Fibroblast of gingiva (primary cell): ENCODE results near the gene CTNNA3.

Experiments
- DNase-seq: peaks from one replicate; pipeline ENCODE4 v3.0.0-alpha.2; 2011; ENCODE audit warnings: low read depth

Gene CTNNA3

DNA sequence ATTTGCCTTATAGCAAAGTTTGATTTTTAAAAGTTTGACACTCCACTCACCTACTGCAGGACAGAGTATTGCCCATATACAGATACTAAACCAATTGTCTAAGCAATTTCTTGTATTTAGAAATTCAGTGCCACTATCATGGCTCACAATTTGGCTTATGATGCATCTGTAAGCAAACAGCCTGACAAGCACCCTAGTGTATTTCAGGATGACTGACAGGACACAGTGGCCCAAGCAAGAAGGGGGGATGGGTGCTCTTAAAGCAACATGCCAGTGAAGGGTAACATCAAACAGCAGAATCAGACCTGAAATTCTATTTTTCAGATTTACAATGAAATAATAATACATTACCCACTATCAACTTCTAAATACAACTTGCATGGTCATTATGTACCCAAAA lies 30.5 kb downstream of the CTNNA3 start:
- no peak for DNase-seq

DNA sequence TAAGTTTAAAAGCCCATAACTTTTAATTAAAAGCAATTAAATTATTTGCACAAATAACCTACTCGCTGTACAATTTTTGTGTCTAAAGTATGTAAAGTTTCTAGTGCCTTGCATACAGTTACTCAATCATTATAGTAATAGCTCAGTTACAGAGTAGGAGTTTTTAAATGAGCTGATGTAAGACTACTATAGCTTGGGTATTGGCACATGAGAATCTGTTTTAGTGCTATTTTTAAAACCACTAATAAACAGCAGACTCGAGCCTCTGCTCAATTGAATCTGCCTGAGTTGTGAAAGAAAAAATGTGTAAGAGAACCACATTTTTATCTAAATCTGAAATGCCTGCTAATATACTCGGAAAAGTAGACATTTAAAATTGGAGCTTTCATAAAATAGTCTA lies 31.1 kb downstream of the CTNNA3 start:
- no peak for DNase-seq

DNA sequence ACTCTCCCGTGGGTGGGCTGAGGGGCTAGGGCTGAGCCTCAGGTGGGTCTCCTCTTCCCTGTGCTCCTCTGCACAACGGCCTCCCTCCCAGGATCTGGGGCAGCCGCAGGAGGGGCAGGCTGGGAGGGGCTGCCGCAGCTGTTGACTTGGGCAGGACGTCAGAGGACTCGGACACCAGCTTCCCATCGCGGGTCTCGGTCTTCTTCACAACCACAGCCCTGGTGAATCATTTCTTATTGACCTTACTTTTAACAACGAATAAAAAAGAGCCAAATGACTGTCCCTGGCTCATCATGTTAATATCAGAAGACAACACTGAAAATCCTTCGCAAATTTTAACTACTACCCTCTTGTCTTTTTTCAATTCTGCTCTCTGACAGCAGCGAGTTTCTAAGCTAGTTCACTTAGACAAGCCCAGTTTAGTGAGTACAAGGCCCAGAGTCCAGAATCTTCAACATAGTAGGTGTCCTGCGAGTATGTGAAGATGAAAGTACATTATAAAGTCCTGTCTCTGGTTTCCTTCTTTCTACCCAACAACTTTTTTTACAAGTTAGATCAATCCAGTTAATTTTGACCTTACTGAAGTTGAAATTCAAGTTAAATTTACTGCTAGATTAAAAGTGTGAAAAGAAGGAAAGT lies 32.4 kb downstream of the CTNNA3 start:
- no peak for DNase-seq

DNA sequence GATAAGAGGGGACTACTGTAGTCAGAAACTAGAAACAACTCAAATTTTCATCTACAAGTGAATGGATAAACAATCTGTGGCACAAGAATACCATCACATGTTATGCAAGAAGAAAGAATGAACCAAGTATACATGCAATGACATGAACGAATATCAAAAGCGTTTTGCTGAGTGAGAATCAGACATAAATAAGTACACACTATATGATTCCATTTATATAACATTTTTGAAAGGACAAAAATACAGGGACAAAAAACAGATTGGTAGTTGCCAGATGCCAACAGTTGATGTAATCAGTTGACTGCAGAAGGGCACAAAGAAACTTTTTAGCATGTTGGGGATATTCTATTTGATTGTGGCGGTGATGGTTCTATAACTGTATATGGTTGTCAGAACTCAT lies 33.6 kb downstream of the CTNNA3 start:
- DNase-seq: no peak

DNA sequence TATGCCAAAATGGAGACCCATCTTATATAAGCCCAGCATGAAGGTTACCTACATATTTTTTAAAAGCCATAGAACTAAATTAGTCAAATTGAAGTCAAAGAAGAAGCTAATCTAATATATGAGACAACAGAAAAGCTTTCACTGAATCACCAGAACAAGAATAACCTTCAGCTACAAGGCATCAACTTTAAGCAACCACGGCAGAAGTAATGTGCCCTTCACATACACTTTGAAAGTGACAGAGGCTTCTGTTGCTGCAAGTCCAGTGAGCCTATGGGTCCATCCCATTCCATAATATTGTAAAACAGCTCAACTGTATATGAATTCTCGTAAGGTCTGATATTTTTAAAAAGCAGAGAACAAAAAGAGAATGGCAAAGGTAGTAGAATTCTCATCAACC lies 36.5 kb downstream of the CTNNA3 start:
- DNase-seq: no peak

DNA sequence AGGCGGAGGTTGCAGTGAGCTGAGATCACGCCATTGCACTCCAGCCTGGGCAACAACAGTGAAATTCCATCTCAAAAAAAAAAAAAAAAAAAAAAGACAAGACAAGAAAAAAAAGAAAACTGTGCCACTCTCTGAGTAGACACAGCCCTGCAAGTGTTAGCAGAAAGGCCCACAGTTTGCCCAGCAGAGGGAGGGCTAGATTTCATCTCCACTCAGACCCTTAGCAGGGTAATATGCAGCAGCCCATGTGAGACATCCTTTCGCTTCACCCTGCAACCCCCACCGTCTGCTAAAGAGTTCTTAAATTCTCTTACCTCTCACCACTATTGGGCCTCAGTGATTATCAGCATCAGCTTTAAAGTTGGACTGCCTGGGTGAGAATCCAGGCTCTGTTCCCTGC lies 38.2 kb downstream of the CTNNA3 start:
- DNase-seq: no peak

DNA sequence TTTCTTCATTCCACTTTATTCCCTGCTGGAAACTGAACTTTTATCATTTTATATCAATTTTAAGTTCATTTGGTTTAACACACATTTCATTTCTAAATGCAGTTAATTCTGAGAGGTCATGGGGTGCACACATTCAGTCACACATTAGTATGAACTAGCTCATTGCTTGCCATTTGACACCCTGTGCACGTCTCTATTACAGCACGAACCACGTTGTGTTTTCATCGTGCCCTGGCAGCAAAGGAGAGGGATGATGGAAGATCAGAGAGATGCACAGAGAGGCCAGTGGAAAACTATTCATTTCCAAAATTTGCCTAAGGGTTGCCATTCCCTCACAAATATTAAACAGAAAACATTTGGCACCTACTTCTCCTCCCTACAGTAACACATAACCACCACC lies 45.4 kb downstream of the CTNNA3 start:
- DNase-seq: no peak

DNA sequence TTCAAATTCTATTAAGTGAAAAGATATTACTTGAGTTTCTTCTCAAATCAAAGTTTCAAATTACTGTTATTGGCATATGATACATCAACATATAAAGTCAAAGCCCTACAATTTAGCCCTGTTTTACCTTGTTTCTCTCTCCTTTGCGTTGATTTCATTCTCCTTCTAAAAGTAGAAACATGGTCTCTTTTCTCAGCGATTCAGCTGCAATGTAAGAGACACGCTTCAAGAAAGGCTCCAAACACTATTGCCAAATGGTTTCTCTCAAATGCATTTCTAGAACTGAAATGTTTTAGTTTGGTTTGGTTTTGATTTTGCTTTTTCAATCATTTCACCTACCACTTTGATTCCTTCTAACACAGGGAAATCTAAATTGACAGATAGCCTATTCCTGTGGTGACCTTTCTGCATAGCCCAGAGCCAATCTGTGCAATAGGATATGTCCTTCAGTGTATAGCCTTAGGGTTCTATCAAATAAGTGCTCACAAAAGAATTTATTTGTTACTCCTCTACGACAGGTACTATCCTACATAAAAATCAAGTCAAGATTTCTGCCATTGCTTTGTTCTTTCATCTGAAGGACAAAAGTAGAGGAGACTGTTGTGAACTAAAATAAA lies 47.3 kb downstream of the CTNNA3 start:
- DNase-seq: no peak

DNA sequence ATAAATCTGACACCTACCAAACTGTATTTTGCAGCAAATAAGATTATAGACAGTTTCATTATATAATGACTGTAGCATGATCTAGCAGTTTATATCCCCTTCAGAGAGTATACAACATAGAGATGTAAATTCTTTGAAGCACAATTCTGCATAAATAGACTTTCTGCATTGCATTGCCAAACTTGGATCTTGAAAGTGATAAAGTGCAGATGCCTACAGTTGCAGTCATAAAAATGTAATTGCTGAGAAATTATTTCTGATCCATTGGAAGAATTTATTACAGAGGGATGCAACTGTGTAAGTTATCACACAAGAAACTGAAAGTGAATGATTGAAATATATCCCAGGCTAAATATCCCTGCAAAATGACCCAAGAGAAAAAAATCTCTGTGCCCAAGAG lies 65.1 kb downstream of the CTNNA3 start:
- no peak for DNase-seq

DNA sequence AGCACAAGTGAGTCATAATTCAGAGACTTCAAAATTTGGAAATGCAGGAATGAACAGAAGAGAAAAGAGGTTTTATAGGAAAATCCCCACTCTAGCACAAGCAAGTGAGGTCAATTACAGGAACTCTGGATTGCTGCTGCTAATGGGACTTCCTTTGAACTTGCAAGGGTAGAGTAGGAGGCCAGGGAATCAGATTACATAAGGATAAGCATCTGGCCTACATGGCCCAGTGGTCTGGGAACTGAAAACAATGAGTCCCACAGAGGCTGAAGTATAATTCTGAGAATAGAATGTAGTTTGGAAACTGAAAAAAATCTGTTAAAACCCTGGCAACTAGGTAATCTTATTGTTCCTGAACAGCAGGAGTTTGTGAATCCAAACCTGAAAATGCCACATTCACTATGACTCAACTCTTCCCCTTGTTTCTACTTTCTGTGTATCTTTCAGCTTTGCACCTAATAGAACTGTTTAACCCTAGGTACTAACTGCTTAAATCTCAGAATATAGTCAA lies 66.5 kb downstream of the CTNNA3 start:
- DNase-seq: no peak

DNA sequence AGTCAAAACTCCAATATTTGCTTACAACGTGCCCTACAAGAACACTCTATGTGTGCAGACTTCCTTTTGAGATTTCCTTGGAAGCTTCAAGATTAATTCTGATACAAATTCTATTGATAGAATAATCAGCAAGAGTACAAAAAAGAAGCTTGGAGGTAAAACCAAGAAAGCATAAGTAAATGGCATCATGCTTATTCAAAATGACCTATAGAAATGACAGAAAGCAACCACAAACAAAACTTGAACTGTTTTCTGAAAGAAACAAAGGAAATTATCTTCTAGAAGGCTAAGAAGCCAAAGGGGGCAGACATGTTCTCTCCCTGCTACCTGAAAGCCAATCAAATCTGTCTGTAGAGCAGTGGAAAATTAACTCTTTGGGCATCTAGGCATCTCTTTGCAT lies 73.0 kb downstream of the CTNNA3 start:
- DNase-seq: no peak

DNA sequence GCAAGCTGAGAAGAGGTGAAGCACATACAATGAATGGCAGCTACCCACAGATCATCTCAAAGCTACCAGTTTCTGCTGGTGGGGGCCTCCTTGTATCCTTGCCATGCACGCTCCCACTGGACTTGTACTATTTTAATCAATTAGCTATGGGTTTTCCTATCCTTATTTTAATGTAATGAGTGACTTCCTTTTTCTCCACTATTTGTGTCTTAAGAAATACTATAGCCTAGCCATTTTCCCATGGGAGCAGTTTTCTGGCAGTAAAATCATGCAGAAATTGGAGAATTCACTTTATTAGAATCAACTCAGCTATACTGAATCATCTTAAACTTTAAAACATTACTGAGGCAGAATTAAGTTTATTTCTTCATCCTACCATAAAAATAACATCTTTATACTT lies 73.5 kb downstream of the CTNNA3 start:
- DNase-seq: no peak

DNA sequence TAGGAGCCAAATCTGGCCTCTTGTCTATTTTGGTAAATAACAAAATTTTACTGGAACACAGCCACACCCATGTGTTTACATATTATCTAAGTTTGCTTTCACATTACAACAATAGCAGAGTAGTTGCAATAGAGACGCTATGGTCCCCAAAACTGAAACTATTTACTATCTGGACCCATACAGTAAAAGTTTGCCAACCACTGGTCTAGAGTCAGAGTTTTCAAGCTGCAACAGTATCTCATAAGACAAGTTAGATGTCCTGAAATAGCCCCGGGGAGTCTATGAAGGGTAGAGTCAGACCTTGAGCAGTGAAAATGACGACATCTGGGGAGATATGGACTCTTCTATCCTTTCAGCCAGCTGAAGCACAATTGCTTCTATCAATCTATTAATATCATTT lies 74.2 kb downstream of the CTNNA3 start:
- DNase-seq: no peak

DNA sequence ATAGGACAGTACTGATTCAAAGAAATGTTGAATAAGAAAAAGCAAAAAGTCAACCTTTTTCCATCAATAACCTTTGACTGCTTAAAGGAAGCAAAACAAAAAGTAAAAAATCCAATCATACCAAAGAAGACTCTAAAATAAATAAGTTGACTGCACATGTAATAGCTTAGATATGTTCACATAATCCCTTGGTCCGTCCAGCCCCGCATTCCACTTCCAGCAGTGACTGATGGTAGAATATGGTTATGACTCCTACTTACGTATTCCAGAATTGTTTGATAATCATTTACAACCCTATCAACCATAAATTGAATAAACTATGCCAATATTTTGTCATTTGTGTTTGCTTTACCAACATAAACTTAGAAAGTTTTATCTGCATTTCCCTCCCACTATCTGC lies 77.9 kb downstream of the CTNNA3 start:
- DNase-seq: no peak

DNA sequence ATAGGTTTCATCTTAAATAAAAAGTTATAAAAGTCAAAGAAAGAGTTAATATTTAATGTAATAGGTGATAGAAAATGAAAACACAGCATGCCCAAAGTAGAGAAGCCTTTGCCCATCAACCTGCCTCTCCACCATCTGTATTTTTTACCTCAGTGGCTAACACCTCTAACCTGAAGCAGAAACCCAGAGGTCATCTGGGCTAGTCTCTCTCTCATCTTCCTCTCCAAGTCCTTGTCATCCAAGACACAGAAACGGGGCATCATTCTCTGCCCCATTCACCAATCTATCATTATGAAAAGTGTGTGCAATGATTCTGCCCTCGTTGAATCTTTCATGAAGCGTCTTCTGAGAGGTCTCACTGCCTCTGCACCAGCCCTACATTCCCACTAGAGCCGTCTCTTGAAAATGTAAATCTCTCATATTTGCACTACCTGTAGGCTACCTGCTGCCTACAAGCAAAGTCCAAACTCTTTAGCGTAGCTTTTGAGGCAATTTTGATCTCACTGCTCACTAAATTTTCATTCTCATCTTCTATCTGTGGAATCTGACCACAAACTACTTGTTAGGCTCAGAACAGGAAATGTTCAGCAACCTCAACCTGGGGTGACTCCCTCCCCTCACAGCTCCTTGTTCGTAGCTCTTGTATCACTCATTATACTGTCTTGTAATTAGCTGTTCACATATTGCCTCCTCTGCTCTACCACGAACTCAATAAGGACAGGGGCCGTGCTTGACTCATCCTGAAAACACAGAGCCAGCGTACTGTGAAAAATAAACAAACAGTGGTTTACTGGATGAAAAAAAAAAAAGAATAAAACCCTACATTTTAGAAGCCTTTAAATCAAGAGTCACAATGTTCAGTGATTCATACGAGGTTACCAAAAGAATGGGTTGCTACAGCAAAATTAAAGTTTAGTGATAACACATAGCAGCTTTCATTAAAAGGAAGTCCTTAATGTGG lies 83.1 kb downstream of the CTNNA3 start:
- DNase-seq: no peak

DNA sequence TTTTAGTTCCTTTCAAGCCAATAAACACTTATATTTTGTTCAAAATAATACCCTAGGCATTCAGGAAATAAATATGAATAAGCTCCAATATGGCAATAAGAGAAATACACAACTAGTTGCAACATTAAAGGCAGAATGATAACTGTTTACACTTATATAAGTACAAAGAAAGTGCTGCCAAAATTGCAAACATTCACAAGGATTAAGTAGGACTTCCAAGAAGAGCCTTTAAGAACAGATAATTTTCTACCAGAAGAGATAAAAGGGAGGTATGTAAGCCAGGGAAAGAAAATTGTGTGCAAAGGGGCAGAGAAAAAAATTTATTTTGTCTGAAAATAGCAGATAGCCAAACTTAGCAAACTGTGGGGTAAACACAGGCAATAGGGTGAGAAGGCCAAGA lies 83.8 kb downstream of the CTNNA3 start:
- no peak for DNase-seq

DNA sequence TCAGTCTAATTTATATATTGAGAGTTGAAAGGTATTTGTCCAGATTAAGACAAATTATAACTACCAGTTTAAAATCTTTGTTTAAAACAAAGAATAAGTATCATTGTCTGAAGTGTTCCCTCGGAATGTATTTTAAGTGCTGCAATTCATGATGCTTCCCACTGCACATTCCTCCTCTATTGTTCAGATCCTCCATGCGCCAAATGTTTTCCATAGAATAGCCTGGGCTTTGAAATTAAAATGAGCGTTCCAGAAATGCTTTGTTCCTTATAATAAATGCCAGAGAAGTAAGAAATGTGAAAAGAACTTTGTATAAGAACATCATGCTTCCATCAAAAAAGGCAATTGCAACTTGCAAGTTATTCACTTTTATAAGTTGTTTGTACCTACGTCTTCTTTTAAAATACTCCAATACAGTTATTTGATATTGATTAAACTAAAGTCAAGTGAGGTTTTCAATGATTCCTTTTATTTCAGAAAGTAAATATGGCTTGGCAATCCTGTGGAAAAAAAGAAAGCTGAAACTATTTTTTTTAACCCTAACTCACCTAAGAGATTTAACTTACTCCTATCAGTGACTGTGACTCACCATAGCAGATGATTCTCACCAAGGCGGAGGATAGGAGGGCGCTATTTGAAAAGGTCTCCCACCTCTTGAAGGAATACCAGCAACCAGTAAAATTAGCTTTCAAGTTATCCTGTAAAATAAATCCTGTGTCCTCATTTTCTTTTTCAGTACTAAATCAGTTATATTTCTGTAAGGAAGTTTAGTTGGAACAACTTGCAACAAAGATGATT lies 85.8 kb downstream of the CTNNA3 start:
- no peak for DNase-seq

DNA sequence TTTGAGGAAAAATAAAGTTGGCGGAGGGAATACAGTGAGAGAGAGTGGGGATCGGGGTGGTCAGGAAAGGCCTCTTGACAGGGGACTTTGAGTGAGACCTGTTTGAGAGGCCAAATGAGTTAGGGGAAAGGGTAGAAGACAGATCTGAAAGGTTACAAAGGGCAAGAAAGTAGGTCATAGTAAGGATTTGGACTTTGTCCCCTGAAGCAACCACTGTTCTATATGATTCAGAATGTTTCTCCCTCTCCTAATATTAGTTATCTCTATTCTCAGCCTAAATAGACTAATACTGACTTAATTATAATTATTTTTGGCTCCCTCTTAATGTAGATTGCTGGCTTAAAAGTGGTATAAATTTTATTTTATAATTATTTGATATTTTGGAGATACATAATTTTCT lies 88.0 kb downstream of the CTNNA3 start:
- no peak for DNase-seq

DNA sequence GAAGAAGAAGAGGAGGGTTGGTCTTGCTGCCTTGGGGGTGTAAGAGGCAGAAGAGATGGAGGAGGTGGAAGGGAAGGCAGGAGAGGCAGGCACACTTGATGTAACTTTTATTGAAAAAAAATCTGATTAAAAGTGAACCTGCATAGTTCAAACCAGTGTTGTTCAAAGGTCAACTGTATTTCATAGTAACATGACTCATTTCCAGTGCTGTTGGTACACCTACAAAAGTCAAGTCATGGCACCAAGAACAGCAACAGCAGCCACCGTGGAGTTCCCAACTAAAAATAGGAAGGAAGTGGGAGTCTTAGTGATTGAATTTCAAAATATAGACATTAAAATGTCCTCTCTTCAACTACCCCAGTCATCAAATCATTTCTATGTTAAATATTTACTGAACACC lies 88.5 kb downstream of the CTNNA3 start:
- DNase-seq: no peak

DNA sequence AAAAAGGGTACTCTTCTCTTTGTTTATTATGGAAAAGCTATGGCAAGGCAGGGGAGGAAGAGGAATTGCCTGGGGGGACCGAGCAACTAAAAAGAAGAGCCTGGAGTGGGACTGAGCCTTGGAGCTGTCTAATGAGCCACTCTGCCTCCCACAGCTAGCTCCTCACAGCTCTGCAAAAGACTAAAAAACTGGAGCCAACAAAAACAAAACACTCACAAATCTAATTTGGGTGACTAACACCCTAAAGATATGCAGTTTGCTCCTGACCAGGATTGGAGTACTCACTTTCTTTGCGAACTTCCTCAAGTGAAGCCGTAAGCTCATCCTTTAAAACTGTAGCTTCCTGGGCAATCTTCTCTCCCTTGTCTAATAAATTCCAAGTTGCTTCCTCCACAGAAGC lies 89.4 kb downstream of the CTNNA3 start:
- no peak for DNase-seq

DNA sequence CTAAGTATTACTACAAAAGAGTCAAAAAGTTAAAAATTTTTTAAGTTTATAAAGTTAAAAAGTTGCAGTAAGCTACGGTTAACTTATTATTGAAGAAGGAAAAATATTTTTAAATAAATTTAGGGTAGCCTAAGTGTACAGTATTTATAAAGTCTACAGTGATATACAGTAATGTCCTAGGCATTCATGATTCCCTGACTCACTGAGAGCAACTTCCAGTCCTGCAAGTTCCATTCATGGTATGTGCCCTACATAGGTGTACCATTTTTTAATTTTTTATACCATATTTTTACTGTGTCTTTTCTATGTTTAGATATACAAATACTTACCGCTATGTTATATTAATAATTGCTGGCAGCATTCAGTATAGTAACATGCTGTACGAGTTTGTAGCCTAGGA lies 92.3 kb downstream of the CTNNA3 start:
- DNase-seq: no peak

DNA sequence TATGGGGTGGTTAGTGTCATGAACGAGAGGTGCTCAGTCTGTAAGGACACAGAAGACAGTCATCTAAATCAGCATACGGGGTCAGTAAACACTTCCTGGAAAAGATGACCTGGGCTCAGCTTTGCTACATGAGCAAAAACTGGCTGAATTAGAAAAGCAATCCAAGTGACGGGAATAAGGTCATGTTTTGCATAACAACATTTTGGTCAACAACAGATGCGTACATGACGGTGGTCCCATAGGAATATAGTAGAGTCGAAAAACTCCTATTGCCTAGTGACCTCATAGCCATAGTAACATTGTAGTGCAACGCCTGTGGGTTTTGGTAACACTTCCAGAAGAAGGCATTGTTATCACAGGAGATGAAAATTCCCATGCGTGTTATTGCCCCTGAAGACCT lies 92.9 kb downstream of the CTNNA3 start:
- DNase-seq: no peak
